CD4-positive, alpha-beta T cell treated with Interleukin-10 for 1 hour (primary cell): ENCODE data around the gene NPVF.

Source experiments
- DNase-seq: peaks from one replicate; pipeline ENCODE4 v3.0.0-alpha.2; 2020

Gene NPVF

DNA sequence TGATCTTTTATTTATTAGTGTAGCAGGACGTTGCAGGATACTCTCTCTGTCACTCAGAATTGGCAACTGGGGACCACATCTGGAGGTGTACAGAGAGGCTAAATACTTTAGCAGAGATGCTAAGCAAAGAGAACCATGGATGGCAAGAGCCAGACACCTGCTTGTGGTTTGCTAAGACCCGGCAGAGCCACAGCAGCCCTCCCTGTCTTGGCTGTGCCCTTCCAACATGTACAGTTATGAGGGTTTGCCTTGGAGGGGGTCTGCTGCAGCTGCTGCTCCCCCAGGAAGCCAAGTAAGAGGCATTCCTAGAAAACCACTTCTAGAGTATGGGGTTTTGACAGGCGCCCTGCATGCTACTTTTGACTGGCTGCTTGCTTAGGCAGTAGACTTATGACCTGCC, 5.1 kb downstream of the NPVF start:
- no peak for DNase-seq

DNA sequence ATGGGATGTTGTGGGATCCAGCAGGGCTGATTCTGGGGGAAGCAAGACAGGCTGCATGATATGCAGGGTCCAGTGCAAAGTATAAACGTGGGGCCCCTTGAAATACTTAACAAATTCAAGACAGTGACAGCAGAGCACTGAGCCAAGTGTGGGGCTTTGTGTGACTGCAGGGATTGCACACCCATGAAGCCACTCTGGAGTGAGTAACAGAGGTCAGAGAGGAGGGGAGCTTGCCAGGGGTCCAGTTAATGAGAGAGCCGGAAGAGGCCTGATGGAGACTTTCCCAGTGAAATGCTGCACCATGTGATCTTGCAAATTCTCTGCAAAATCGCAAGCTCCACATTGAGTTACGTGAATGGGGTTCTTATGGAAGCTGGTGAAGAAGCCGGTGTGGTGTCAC, 5.6 kb downstream of the NPVF start:
- no peak for DNase-seq

DNA sequence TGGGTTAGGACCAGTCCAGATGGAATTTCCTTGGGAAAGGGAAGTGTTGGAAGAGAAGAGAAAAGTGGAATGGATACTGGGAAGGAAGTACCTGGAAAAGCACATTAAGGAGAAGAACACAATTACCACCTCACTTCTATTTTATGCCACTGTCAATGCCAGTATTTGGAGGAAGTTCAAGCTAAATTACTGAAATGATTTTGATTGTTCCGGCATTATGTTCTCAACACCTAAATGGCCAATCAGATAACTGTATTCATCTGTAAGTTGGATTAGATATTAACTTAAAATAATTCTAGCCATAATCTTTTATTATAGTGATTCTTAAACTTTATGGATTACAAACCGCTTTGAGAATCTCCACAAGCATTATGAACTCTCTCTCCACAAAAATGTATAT, 7.3 kb downstream of the NPVF start:
- no peak for DNase-seq

DNA sequence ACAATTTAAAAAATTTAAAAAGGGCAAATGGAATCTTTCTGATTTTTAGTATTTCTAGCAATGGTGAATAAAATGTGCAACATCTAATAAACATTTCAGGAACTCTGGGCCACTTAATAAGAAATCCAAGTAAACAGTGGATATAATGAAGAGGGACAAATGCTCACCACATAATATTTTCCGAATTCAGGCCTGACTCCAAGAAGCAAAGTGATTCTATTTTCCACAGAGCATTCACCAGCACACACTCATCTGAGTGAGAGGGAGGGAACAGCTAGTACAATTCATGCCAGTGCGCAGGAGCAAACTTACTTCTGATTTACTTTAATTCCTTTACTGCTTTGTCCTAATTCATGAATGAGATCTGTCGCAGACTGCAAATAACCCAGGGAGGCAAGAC, 10.1 kb downstream of the NPVF start:
- no peak for DNase-seq

DNA sequence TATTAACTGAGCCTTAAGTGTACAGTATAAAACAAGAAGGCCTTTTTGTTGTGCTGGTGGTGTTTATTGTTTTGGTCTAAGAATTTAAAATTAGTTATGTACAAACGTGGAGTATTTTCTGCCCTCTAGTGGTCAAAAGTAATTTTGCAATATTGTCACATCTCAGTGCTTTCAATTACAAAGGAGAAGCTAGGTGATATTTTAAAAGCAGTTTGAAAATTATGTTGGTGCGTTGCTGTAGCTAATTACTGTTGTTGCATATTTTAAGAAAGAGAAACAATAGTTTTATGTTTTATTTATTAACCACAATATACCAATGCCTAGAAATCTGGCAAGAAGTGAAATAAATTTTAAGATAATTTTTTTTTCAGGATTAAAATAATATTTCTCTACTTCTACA, 11.4 kb downstream of the NPVF start:
- peak; percentile 48 for DNase-seq

DNA sequence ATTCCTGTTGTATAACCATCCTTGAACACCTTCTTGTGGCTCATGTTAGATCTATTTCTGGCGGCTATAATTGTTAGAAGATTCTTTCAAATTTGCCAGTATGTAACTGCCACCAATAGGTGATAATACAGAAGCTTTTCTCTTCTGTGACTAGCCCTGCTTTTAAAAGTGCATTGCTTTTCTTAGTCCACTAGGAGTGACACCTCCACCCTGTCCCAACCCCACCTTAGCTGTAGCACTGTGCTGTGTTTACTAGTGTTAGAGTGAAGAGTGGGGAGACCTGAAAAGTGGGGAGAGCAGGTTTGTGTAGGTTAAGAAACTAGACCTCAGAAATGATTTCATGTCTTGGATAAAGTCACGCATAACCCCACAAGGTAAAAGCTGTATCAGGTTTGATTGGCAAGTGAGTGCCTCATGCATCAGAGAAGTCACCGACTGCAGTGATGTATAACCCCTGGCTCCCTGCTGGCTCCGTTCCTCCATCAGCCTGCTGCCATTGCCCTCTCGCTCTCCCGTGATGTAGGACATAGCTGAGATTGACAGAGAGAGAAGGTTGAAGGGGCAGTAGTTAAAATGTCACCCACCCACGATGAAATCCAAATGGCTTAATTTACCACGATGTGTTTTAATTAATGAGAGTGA, 12.5 kb downstream of the NPVF start:
- DNase-seq: no peak

DNA sequence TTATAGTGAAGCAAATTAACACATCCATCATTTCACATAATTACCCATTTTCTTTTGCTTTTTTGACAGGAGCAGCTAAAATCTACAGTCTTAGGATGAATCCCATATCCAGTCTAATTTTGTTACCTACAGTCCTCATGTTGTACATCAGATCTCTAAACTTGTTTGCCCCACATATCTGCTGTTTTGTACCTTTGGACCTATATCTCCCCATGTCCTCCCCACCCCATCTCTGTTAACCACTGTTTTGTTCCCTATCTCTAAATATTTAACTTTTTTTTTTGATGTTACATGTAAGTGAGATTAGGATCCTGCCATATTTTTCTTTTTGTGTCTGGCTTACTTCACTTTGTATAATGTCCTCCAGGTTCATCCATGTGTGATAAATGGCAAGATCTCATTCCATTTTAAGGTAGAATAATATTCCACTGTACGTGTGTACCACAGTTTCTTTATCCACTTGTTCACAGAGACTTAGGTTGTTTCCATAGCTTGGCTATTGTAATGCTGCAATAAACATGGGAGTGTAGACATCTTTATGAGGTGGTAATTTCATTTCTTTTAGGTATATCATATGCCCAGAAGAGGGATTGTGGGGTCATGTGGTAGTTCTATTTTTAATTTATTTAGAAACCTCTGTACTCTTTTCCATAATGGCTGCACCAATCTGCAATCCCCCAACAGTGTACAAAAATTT, 19.6 kb downstream of the NPVF start:
- no peak for DNase-seq

DNA sequence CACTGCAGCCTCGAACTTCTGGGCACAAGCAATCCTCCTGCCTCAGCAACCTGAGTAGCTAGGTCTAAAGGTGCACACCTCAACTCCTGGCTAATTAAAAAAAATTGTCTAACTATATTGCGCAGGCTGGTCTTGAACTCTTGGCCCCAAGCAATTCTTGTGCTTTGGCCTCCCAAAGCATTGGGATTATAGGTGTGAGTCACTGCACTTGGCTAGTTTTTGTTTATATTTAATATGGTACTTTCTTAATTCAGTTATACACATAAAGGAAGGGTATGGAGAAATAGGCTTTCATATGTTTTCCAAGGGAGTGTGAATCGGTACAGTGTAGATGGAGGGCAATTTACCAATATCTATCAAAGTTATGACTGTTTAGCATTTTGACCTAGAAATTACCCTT, 20.4 kb downstream of the NPVF start:
- no peak for DNase-seq

DNA sequence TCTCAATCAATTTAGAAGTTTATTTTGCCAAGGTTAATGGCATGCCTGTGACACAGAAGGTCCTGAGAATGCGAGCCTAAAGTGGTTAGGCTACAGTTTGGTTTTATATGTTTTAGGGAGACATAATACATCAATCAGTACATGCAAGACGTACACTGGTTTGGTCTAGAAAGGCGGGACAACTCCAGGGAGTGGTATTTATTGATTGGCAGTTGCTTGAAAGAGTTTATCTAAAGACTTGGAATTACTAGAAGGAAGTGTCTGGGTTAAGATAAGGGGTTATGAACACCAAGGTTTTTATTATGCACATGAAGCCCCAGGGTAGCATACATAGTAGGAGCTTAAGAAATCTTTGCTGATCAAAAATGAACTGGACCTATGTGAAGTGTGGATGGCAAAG, 21.5 kb downstream of the NPVF start:
- DNase-seq: no peak

DNA sequence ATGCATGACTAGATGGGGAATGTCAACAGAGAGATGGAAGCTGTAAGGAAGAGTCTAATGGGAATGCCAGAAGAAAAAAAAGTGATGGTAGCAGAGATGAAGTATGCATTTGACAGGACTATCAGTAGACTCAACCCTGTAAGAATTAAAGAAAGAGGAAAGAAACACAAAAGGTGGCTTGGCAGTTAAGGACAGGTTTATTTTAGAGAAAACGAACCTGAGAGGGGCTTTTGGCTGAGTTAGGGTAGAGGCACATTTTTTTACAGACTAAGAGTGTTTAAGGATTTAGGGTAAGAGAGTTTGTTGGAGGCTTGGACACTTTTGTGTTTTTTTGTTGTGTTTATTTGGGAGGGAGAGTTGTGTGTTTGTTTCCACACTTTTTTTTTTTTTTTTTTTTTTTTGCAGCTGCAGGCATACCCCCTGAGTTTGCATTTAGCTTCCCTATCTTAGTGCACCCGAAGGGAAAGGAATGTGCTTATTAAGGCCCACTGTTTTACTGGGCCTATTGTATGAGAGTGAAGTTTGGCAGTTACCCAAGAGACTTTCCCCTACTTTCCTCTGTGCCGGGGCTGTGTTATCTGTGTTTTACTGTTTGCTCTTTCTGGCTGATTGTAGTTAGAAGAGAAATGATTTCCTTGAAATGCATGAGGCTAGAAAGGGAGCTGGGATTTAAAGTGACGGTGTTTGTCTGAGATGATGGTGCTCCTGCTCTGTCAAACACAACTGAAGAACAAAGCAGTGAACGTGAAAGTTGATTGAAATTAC, 32.0 kb downstream of the NPVF start:
- no peak for DNase-seq

DNA sequence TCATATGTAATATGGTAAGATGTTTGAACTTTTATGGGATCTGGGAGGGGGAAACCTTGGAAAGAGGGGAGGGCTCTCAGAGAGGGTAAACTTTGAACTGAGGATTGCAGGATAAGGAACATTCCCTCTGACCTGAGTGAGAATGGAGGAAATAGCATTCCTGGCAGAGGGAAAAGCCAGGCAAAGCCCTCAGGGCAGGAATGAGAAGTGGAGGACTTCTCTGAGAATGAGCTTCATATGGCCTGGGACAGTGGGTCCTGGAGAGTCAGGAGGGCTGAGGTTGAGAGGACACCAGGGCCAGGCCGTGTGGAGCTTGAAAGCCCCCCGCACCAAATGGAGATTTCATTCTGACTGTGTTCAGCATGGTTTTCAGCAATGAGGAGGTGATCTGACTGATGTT, 34.2 kb downstream of the NPVF start:
- no peak for DNase-seq

DNA sequence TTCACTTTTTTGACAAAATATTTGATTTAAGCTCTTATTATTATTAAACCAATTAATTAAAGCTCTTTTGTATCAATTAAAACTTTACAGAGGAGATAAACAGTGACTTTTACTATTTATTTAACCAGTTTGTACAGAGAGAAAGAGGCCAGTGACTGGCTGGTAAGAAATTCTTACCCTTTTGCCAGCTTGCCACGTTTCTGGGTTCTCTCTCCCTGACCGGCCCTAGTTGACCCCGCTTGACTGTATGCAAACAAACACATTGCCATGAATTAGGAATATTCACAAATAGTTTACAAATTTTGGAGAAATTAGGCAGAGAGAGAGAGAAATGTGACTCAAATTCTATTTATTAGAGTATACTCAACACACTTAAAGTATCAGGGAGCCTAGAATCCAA, 36.2 kb downstream of the NPVF start:
- DNase-seq: no peak

DNA sequence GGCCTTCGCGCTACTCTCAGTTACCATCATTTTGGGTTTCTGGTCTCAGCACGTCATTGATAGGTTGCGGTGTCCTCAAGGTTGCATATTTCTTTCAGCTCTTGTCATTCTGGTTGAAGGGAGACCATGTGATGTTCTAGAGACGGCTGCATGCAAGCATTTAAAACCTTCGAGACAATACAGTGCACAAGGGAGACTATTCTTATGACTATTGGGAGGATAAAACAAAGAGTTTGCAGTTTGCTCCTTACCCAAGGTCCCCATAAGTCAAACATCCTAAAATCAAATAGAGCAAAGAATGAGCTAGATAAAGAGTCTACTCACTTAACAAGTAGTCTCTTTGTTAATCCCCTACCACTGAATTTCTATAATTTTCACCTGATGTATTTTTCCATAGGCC, 39.1 kb downstream of the NPVF start:
- DNase-seq: no peak

DNA sequence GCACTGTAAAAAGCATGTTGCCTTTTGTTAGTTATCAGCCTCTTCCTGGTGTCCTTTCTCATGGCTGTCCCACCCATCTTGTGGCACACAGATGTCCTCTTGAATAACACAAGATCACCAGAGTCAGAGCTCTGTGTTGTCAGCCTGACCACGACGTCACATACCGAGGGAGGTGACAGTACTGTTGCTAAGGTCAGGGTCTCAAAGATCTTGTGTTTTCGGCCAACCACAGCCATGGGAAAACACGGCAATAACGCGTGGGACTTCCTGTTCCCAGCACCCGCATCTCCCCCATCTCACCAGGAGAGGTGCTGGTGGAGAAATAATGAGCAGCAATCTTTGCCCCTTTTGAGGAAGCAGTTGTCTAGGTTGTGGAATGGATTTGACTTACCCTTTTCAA, 40.4 kb downstream of the NPVF start:
- DNase-seq: no peak

DNA sequence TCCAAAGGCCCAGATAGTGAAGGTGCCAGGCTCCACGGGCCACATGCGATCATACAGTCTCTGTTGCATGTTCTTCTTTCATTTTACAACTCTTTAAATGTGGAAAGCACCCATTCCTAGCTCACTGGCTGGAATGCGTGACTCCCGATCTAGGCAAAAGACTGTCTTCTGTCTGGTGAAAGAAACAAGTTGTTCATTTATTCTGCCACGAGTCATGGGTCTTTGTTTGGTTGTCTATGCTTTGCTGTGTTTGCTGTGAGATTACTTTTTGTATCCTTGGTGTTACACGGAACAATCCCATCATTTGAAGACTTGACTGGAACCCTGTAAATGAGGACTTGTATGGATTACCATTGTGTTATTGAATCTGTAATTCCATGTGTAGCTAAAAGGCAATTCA, 41.9 kb downstream of the NPVF start:
- no peak for DNase-seq

DNA sequence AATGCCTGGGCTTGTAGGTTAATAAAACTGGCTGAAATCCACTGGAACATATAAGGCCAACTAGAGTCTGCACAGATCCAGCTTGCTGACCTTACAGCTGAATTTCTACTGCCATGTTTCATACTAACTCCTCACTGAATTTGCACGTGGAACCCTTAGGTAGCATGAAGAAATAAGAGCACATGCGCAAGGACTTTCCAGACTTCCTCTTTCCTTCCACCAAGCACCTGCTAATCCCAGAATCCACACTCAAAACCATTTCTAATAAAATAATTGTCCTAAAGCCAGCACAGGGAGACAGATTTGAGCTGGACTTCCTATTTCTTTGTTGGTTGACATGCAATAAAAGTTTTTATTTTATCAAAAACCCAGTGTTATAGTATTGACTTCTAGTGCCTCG, 46.8 kb downstream of the NPVF start:
- no peak for DNase-seq

DNA sequence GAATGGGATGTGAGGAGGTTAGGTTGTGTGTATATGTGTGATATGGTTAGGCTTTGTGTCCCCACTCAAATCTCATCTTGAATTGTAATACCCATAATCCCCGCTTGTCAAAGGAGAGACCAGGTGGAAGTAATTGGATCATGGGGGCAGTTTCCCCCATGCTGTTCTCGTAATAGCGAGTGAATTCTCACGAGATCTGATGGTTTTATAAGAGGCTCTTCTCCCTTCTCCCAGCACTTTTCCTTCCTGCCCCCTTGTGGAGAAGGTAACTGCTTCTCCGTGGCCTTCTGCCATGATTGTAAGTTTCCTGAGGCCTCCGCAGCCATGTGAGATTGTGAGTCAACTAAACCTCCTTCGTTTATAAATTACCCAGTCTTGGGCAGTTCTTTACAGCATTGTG, 47.3 kb downstream of the NPVF start:
- no peak for DNase-seq

DNA sequence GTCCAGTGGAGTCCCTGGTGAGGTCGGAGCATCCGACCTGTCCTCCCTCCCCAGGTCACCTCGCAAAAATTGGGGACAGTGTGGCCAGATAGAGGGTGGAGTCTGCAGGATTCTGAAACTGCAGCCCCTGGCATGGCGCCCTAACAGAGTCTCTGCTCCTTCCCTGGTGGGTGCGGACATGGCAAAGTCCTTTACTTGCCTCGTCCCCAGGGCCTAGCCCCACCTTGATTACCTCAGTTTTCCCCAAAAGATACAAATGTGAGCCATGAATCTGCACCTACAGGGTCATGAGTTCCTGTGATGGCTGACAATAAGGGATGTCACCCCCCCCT, 47.7 kb downstream of the NPVF start:
- DNase-seq: no peak

DNA sequence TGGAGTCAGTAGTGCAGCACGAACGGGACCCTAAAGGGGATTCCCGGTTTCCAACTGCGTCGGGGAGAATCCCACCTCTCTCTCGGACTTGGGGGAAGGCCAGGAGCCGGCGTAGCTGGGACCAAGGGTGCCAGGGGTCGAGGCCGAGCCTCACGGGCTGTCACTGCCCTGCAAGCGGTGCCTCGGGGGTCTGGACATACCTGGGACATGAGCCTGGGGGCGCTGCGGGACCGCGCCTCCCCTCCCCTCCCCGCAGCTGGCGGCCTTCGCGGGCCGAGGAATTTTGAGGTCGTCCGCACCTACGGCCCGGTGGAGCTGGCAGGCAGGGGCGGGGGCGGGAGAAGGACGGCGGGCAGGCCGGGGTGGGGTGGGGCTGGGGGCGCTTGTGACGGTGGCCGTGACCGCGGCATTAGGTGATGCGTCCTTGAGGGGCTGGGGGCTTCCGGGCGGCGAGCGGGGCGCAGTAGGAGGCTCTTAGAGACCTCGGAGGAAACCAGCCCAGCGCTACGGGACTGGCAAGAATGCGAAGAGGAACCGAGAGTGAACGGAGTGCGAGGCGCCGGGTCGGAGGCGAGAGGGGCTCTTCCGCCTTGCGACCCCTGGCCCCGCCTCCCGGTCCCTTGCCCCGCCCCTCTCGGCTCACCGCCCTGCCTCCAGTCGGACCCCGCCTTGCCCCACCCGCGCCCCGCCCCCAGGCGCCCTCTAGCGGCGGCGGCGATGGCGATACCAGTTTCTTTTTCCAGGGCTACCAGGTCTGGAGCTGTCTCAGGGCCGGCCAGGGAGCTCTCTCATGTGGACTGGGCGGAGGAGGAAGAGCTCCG, 48.3 kb downstream of the NPVF start:
- DNase-seq: peak; percentile 94

DNA sequence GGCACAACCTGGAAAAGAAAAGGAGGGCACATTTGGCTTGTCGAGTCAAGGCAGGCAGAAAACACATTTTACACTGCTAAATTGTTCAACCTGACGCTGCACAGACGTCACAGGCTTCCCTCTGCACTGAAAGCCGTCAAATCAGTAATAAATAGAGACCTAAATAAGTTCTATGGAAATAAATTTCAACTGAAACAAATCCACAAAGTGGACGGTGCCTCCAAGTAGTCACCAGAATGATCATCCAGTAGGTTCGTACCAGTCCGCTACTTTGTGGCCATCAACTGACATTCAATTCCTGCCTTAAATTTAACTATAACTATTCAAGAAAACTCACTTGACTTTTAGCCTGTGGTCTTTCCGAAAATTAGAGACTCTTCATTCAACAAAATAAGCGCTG, 49.0 kb downstream of the NPVF start:
- DNase-seq: no peak
